ENCODE results near the gene TMEM95. TPM values are rescaled to one million over a fixed set of nuclear protein-coding genes. Genes with fewer than 3 reads are reported as not detected.
A peak's percentile ranks its signal among the peaks of the same experiment; 100 is the strongest.

TMEM95 gene
- total RNA-seq, 1 experiment from 2014 or later, result not detected

- H3K4me1 ChIP-seq (ENCODE audit: control insufficient read depth in 1 of 2, insufficient read depth in 2 of 2, low read length in 2 of 2), result peaks cover 17 to 29% of the 10 kb centered on the region in 2 experiments
- H2AFZ ChIP-seq (ENCODE audit: low read depth, low read length, poor library complexity, severe bottlenecking), result no peak overlapping the region
- intact Hi-C loops (cut with micrococcal nuclease), result no loop called here
- peaks cover 0 to 6% of the 10 kb centered on the region in 2 experiments; a peak in 1 of 4 replicates for H3K36me3 ChIP-seq (ENCODE audit: control insufficient read depth in 1 of 2, insufficient read depth in 2 of 2, low read length in 2 of 2)
- H3K9me3 ChIP-seq (ENCODE audit: control insufficient read depth in 1 of 2, insufficient read depth in 1 of 2, low read depth in 1 of 2, low read length in 2 of 2), result no peaks in the 10 kb centered on the region
- POLR2A ChIA-PET, result interaction anchor here (0.6 kb wide), 1 partner anchor 140 kb away, joined by 6 read pairs; no protein-coding TSS in a partner anchor
- TF ChIP-seq SP1 (IDR thresholded peaks at IDR 0.05; ENCODE audit: low read depth), result no peak
- TF ChIP-seq, protein P1, sequence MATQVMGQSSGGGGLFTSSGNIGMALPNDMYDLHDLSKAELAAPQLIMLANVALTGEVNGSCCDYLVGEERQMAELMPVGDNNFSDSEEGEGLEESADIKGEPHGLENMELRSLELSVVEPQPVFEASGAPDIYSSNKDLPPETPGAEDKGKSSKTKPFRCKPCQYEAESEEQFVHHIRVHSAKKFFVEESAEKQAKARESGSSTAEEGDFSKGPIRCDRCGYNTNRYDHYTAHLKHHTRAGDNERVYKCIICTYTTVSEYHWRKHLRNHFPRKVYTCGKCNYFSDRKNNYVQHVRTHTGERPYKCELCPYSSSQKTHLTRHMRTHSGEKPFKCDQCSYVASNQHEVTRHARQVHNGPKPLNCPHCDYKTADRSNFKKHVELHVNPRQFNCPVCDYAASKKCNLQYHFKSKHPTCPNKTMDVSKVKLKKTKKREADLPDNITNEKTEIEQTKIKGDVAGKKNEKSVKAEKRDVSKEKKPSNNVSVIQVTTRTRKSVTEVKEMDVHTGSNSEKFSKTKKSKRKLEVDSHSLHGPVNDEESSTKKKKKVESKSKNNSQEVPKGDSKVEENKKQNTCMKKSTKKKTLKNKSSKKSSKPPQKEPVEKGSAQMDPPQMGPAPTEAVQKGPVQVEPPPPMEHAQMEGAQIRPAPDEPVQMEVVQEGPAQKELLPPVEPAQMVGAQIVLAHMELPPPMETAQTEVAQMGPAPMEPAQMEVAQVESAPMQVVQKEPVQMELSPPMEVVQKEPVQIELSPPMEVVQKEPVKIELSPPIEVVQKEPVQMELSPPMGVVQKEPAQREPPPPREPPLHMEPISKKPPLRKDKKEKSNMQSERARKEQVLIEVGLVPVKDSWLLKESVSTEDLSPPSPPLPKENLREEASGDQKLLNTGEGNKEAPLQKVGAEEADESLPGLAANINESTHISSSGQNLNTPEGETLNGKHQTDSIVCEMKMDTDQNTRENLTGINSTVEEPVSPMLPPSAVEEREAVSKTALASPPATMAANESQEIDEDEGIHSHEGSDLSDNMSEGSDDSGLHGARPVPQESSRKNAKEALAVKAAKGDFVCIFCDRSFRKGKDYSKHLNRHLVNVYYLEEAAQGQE (IDR thresholded peaks at IDR 0.05; ENCODE audit: low read depth), result no peak
- no peak for TF ChIP-seq CBX3 (IDR thresholded peaks at IDR 0.05; ENCODE audit: low read depth)
- TF ChIP-seq, protein P2, sequence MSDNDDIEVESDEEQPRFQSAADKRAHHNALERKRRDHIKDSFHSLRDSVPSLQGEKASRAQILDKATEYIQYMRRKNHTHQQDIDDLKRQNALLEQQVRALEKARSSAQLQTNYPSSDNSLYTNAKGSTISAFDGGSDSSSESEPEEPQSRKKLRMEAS (IDR thresholded peaks at IDR 0.05), result no peak
- TF ChIP-seq ELF1 (IDR thresholded peaks at IDR 0.05; ENCODE audit: borderline replicate concordance, low read depth), result no peak
- TF ChIP-seq POLR2A (IDR thresholded peaks at IDR 0.05; ENCODE audit: borderline replicate concordance, extremely low read depth, insufficient read depth, insufficient read length), result no peak
- TF ChIP-seq POLR2AphosphoS5 (IDR thresholded peaks at IDR 0.05; ENCODE audit: low read depth, low read length), result no peak
- TF ChIP-seq SIN3A (IDR thresholded peaks at IDR 0.05; ENCODE audit: low read depth), result no peak
- no peak for TF ChIP-seq ZNF274 (IDR thresholded peaks at IDR 0.05; ENCODE audit: low read depth, low read length)
- no peak for TF ChIP-seq CTCF (IDR thresholded peaks at IDR 0.05 in 2 of 3, conservative IDR thresholded peaks at IDR 0.05 in 1 of 3; ENCODE audit: borderline replicate concordance in 1 of 3, insufficient read depth in 1 of 3, low read depth in 2 of 3, low read length in 2 of 3)
- no peak for TF ChIP-seq EZH2 (IDR thresholded peaks at IDR 0.05)
- TF ChIP-seq EZH2phosphoT487 (IDR thresholded peaks at IDR 0.05; ENCODE audit: borderline replicate concordance), result no peak
- no peak for TF ChIP-seq EGR1 (IDR thresholded peaks at IDR 0.05; ENCODE audit: low read depth)
- H3K9ac ChIP-seq (ENCODE audit: low read length), result peak overlapping the region; percentile 84; the same call in 1 of the 2 replicates
- BruUV-seq (replicated peaks), result no TSS peak
- RAD21 ChIA-PET (ENCODE audit: low non-redundant PET in 1 of 2, low total read pairs in 2 of 2, uncharacterized antibody in 2 of 2, unreplicated experiment in 2 of 2), result no interaction called here
- peak overlapping the region; percentile 81 for H3K4me2 ChIP-seq (ENCODE audit: low read length)
- no peaks in the 10 kb centered on the region for H3K27me3 ChIP-seq (ENCODE audit: insufficient read depth, low read length)
- H3K9me2 ChIP-seq (ENCODE audit: insufficient read depth), result no peaks in the 10 kb centered on the region
- CTCF ChIA-PET, result interaction anchor here (1.1 kb wide), 1 partner anchor 31 kb away, joined by 4 read pairs; no protein-coding TSS in a partner anchor
- ATAC-seq (no peak), DNase-seq (ENCODE audit: low read depth, low spot score) (no peak)
- H3K79me2 ChIP-seq (ENCODE audit: insufficient read depth, low read length), result peaks cover 8% of the 10 kb centered on the region
- no peak overlapping the region; a peak in 1 of 4 replicates for H3K4me3 ChIP-seq (replicated peaks in 1 of 2; ENCODE audit: low read depth in 1 of 2, low read length in 2 of 2)
- H3K27ac ChIP-seq (ENCODE audit: low read depth, low read length), result no peak overlapping the region
- H4K20me1 ChIP-seq (ENCODE audit: insufficient read depth), result no peaks in the 10 kb centered on the region
Observed at GRCh38 chr17:7406235-7406825, 51.4 kb downstream of the TMEM95 start.
